K562 (cell line): ENCODE results near the gene SRRM5. TPM values are rescaled to one million over a fixed set of nuclear protein-coding genes. Genes with fewer than 3 reads are reported as not detected.

Source experiments
- ATAC-seq: fragments of 200-7000 bp; cut with Tn5 transposase; 3 replicates; pipeline ENCODE4 v1.9.1; 2020; ENCODE audit warnings: moderate library complexity
- BruUV-seq: library from RNA; stranded (reverse); fragments of 400-500 nt; replicated peaks from 2 replicates; lab custom pipeline; 2021; lab: Mats Ljungman, UMichigan
- CTCF ChIA-PET: fragments of 300-600 bp; formaldehyde crosslinking; extraction: SDS; loops from one replicate; lab custom pipeline; 2021; ENCODE audit warnings: low intra/inter-chr PET ratio; lab: Yijun Ruan, JAX
- POLR2A ChIA-PET: fragments of 300-600, 350-650 bp; sonication (Branson Sonifier 250); formaldehyde crosslinking; extraction: SDS; loops from one replicate; lab custom pipeline; 2021; ENCODE audit warnings: antibody characterized with exemption, inconsistent platforms; lab: Yijun Ruan, JAX
- DNase-seq, 4 experiments: peaks; one replicate each; pipeline versions ENCODE4 v3.0.0 to v3.0.0-alpha.2; 2011 to 2018; ENCODE audit warnings: low spot score in 3 of 4, mixed read lengths in 3 of 4; ENCODE audit errors: extremely low read depth in 1 of 4
- FAIRE-seq: peaks from 2 replicates; lab custom pipeline; 2011; peaks lifted over from hg19 to GRCh38; lab: Jason Lieb, UNC
- H2AFZ ChIP-seq: 2 replicates; pipeline ENCODE4 v1.6.0; 2011; ENCODE audit warnings: low read depth, low read length, control low read depth, inconsistent platforms
- H3K27ac ChIP-seq: fragments of 200-600 bp; 3 replicates; pipeline ENCODE4 v1.8.0; 2011; ENCODE audit warnings: low read depth, mild to moderate bottlenecking, control low read depth, inconsistent platforms, low read length, moderate library complexity, mixed read lengths; ENCODE audit errors: extremely low read depth
- H3K27me3 ChIP-seq, 2 experiments: fragments of 300-600 bp in 1 of 2; 2 replicates in 1 of 2; 3 replicates in 1 of 2; pipeline versions ENCODE4 v1.6.0 to v1.8.0; 2011; ENCODE audit warnings: inconsistent platforms in 2 of 2, low read length in 2 of 2, mild to moderate bottlenecking in 1 of 2, mixed read lengths in 1 of 2, moderate library complexity in 1 of 2; ENCODE audit not compliant: control insufficient read depth in 2 of 2, insufficient read depth in 2 of 2
- H3K36me3 ChIP-seq: fragments of 300-600 bp; 3 replicates; pipeline ENCODE4 v1.8.0; 2011; ENCODE audit warnings: mild to moderate bottlenecking, low read length, inconsistent platforms; ENCODE audit not compliant: control insufficient read depth, insufficient read depth
- H3K4me1 ChIP-seq, 2 experiments: fragments of 200-600 bp in 1 of 2; replicated peaks in 1 of 2; 2 replicates in 1 of 2; 3 replicates in 1 of 2; pipeline versions ENCODE4 v1.5.1 to v1.8.0; 2011; ENCODE audit warnings: inconsistent platforms in 2 of 2, low read length in 2 of 2, mild to moderate bottlenecking in 1 of 2, mixed read lengths in 1 of 2, moderate library complexity in 1 of 2; ENCODE audit not compliant: control insufficient read depth in 2 of 2, insufficient read depth in 2 of 2
- H3K4me2 ChIP-seq: 2 replicates; pipeline ENCODE4 v1.6.1; 2011; ENCODE audit warnings: low read length, control low read depth, inconsistent platforms, mixed read lengths; ENCODE audit not compliant: insufficient read depth
- H3K4me3 ChIP-seq: fragments of 200-600 bp; sonication (generic), shearing (Covaris generic); 2 replicates; pipeline ENCODE4 v1.5.1; 2016; ENCODE audit warnings: control low read depth, inconsistent platforms
- H3K79me2 ChIP-seq: fragments of 200-600 bp; 3 replicates; pipeline ENCODE4 v1.8.0; 2011; ENCODE audit warnings: low read length, inconsistent platforms; ENCODE audit not compliant: control insufficient read depth, insufficient read depth
- H3K9ac ChIP-seq, 2 experiments: 2 replicates each; pipeline versions ENCODE4 v1.6.0 to v1.6.1; 2011; ENCODE audit warnings: low read depth in 2 of 2, low read length in 2 of 2, control low read depth in 1 of 2, inconsistent platforms in 1 of 2, mild to moderate bottlenecking in 1 of 2, mixed read lengths in 1 of 2; ENCODE audit not compliant: insufficient read depth in 1 of 2
- H3K9me1 ChIP-seq: one replicate; pipeline ENCODE4 v1.6.0; 2011; ENCODE audit warnings: inconsistent platforms, mild to moderate bottlenecking, low read length, moderate library complexity; ENCODE audit not compliant: control insufficient read depth, insufficient read depth
- H3K9me3 ChIP-seq: replicated peaks from 2 replicates; pipeline ENCODE4 v1.5.1; 2011; ENCODE audit warnings: low read depth, low read length, inconsistent platforms; ENCODE audit not compliant: control insufficient read depth, insufficient read depth
- H4K20me1 ChIP-seq: replicated peaks from 2 replicates; pipeline ENCODE4 v1.6.1; 2011; ENCODE audit warnings: low read length, inconsistent platforms, mixed read lengths; ENCODE audit not compliant: control insufficient read depth, insufficient read depth
- BHLHE40 ChIP-seq: IDR thresholded peaks from 2 replicates; pipeline ENCODE4 v1.6.1; 2011; ENCODE audit warnings: low read length, improper control_type of control experiment
- CREB3 ChIP-seq: fragments of 450-650 bp; conservative IDR thresholded peaks from 2 replicates; pipeline ENCODE4 v1.6.1; 2016; ENCODE audit warnings: missing genetic modification characterization, low read depth, mild to moderate bottlenecking, missing compliant biosample characterization, moderate library complexity
- CXXC5 ChIP-seq: fragments of 250-450 bp; sonication (Bioruptor Pico); IDR thresholded peaks from 2 replicates; pipeline ENCODE4 v1.8.0; 2022; ENCODE audit warnings: inconsistent platforms, mild to moderate bottlenecking, moderate library complexity
- MAFF ChIP-seq: IDR thresholded peaks from 2 replicates; pipeline ENCODE4 v1.6.1; 2012; ENCODE audit warnings: low read length, improper control_type of control experiment
- MNT ChIP-seq, 2 experiments: fragments of 450-650 bp; conservative IDR thresholded peaks; 2 replicates each; pipeline ENCODE4 v1.6.1; 2017; ENCODE audit warnings: mild to moderate bottlenecking in 2 of 2, moderate library complexity in 2 of 2
- MYNN ChIP-seq, 2 experiments: sonication (generic); formaldehyde crosslinking in 1 of 2; IDR thresholded peaks; 2 replicates each; pipeline versions ENCODE4 v1.5.0 to v1.6.1; 2016 to 2020; ENCODE audit warnings: antibody characterized with exemption in 1 of 2, missing genetic modification reagents in 1 of 2
- POU5F1 ChIP-seq: fragments of 150-350 bp; IDR thresholded peaks from 2 replicates; pipeline ENCODE4 v1.6.1; 2014; ENCODE audit warnings: borderline replicate concordance, low read length, low read depth, mild to moderate bottlenecking; ENCODE audit not compliant: partially characterized antibody
- TCF7L2 ChIP-seq: fragments of 150-350 bp; IDR thresholded peaks from 2 replicates; pipeline ENCODE4 v1.6.1; 2016; ENCODE audit warnings: low read depth, mild to moderate bottlenecking, low read length, moderate library complexity
- ZNF212 ChIP-seq: fragments of 450-650 bp; formaldehyde crosslinking; IDR thresholded peaks from 2 replicates; pipeline ENCODE4 v1.4.0; 2020; ENCODE audit warnings: mild to moderate bottlenecking
- ZNF592 ChIP-seq: fragments of 450-650 bp; IDR thresholded peaks from 2 replicates; pipeline ENCODE4 v1.6.1; 2017; ENCODE audit warnings: antibody characterized with exemption, mild to moderate bottlenecking
- WGBS: fragments of 100-300 bp; shearing (Covaris generic); methylation state at CpG from one replicate; pipeline ENCODE4 v1.1.6; 2016; ENCODE audit warnings: low coverage, mixed read lengths; ENCODE audit not compliant: insufficient coverage; ENCODE audit errors: missing lambda C conversion rate; 5-methylcytosine and 5-hydroxymethylcytosine counted together
- in situ Hi-C: fragments of 300-500 bp; cut with MboI; formaldehyde crosslinking; loops from 4 replicates; pipeline ENCODE4 v1.15.0; 2018; ENCODE audit warnings: inconsistent platforms, mixed read lengths
- intact Hi-C: fragments of 100-400 bp; cut with micrococcal nuclease; formaldehyde crosslinking; loops from 2 replicates; pipeline ENCODE4 v1.14.2; 2022
- polyA plus RNA-seq, 8 experiments: library from polyadenylated mRNA; depleted of rRNA in 4 of 8; stranded (reverse) in 5 of 8; unstranded in 3 of 8; fragments of >200 nt; fragmentation: Nextera tagmentation in 2 of 8; fragmentation: Illumina TruSeq in 1 of 8; extraction: Ambion mirVana in 2 of 8; extraction: Trizol in 1 of 8; gene quantifications; 2 replicates each; pipeline versions ENCODE4 v1.2.1 to v1.2.3, GENCODE V29; 2011 to 2014; ENCODE audit warnings: inconsistent platforms in 1 of 8, missing spikeins in 1 of 8
- total RNA-seq, 7 experiments: library from RNA; depleted of rRNA in 6 of 7; stranded (reverse); fragments of >200 nt in 6 of 7; fragmentation: Illumina TruSeq in 2 of 7; extraction: Trizol in 2 of 7; gene quantifications; 2 replicates each; pipeline versions ENCODE4 v1.2.1 to v1.2.3, GENCODE V29; 2011 to 2021; ENCODE audit warnings: low replicate concordance in 1 of 7
- TF ChIP-seq, protein P1 (sequence below): fragments of 450-650 bp; IDR thresholded peaks from 2 replicates; pipeline ENCODE4 v1.6.1; 2016; ENCODE audit warnings: borderline replicate concordance

The SRRM5 gene
- total and polyA plus RNA-seq, 9 of the 15 experiments (the other 6 are each of a cell fraction or from before 2014, with no cell fraction given), result 0.09 to 0.45 (median 0.18) TPM; not detected in 2

- CTCF ChIA-PET, result no interaction called here
- no peaks in the 10 kb centered on the region; a peak in 1 of 5 replicates for H3K27me3 ChIP-seq
- TF ChIP-seq BHLHE40 (peak; percentile 76), TCF7L2 (no peak), POU5F1 (no peak), MNT (conservative IDR thresholded peaks at IDR 0.05) (0 out of 4 replicates have a peak, but pooled peaks of 1 of the 2 experiments have one; percentile 15), MYNN (IDR thresholded peaks at IDR 0.05) (no peak), MYNN (CRISPR knock-in tag; IDR thresholded peaks at IDR 0.05) (no peak), ZNF212 (no peak), ZNF592 (0 out of 2 replicates have a peak, but pooled peaks have one; percentile 25), CXXC5 (CRISPR knock-in tag) (peak; percentile 45; the same call in 1 of the 2 replicates), MAFF (no peak), CREB3 (tag) (no peak)
- TF ChIP-seq, protein P1, sequence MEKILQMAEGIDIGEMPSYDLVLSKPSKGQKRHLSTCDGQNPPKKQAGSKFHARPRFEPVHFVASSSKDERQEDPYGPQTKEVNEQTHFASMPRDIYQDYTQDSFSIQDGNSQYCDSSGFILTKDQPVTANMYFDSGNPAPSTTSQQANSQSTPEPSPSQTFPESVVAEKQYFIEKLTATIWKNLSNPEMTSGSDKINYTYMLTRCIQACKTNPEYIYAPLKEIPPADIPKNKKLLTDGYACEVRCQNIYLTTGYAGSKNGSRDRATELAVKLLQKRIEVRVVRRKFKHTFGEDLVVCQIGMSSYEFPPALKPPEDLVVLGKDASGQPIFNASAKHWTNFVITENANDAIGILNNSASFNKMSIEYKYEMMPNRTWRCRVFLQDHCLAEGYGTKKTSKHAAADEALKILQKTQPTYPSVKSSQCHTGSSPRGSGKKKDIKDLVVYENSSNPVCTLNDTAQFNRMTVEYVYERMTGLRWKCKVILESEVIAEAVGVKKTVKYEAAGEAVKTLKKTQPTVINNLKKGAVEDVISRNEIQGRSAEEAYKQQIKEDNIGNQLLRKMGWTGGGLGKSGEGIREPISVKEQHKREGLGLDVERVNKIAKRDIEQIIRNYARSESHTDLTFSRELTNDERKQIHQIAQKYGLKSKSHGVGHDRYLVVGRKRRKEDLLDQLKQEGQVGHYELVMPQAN, result no peak
Observed at GRCh38 chr19:43581467-43581866, 30.4 kb upstream of the SRRM5 start.

More at GRCh38 chr19:43581467-43581866, 30.4 kb upstream of the SRRM5 start:
- Histone ChIP-seq H4K20me1 (no peaks in the 10 kb centered on the region), H3K27ac (no peak overlapping the region), H3K9ac (peak overlapping the region; percentile 12 to 84; a peak in 3 of 4 replicates), H3K4me3 (no peak overlapping the region), H3K36me3 (no peaks in the 10 kb centered on the region), H2AFZ (peak overlapping the region; percentile 70), H3K4me1 (peaks cover 10 to 15% of the 10 kb centered on the region in 2 experiments; a peak in 4 of 5 replicates), H3K9me3 (no peaks in the 10 kb centered on the region), H3K4me2 (peak overlapping the region; percentile 13; the same call in 1 of the 2 replicates), H3K79me2 (no peaks in the 10 kb centered on the region), H3K9me1 (no peaks in the 10 kb centered on the region)
- in situ Hi-C loops (no loop called here), intact Hi-C loops (no loop called here)
- DNase-seq (no peak), ATAC-seq (peak; percentile 48), FAIRE-seq (peak; percentile 72)
- WGBS, result 39% methylated on average over 7 of the region's 7 CpGs
- POLR2A ChIA-PET, result interaction anchor here (0.9 kb wide), 1 partner anchor 13 kb away, joined by 3 read pairs; no protein-coding TSS in a partner anchor
- BruUV-seq, result no TSS peak
